Fibroblast of peridontal ligament (primary cell): Measurements from ENCODE around the gene COL7A1.
A peak's percentile ranks its signal among the peaks of the same experiment; 100 is the strongest.

Source experiments
- DNase-seq: peaks from one replicate; pipeline ENCODE4 v3.0.0-alpha.2; 2010; ENCODE audit errors: extremely low read depth

COL7A1 gene

DNA sequence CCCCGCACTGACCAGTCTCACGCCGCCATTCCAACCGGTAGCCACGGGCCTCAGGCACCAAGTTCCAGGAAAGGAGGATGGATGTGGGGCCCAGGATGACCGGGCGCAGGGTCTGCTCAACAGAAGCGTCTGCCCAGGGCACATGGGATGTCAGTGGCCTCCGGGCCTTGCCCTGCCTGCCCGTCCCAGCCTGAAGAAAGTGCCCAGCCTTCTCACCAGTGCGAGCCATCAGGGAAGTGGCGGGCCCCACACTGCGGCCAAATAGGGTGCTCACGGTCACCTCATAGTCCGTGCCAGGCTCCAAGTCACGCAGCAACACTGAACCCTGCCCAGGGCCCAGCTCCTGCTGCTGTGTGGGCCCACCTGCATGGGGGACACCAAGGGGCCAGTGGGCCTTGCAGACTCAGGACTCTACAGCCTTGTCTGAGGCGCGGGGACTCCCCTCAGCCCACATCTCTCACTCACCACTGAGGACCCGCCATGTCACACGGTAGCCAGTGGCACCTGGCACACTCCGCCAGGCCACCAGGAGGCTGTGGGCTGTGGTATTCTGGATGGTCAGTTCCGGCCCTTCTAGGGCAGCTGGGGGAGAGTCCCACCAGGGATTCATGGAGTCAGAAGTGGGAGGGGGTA lies 3.1 kb downstream of the COL7A1 start:
- DNase-seq: no peak

DNA sequence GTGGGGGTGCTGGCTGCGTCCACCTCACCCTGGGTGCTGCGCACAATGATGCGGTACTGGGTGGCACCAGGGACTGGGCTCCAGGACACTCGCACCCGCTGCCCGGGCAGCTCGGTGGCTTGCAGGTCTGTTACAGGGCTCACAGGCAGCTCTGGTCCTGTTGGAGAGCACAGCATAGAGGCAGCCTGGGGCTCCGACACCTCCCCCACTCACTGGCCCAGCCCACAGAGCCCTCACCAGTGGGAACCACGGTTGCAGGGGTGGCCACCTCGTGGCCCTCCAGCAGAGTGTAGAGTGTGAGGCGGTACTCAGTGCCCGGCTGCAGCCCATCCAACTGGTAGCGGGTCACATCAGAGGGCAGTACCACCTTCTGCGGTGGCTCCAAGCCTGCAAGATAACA lies 3.7 kb downstream of the COL7A1 start:
- no peak for DNase-seq

DNA sequence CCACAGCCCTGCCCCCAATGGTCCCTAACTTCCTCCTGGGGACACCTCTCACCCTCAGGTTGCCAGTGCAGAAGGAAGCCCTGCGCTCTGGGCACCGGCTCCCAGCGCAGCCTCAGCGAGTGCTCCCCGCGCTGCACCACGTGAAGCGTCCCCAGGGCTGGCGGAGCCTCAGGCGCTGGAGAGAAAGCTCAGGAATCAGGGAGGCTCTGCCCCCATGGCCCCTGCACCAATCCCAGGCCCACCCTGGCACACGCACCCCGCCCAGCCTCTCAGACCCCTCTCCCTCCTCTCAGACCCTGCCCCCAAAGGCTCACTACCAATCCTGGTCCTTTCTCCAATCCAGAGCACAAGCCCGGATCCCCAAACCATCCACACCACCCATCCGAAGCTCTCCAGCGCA lies 6.9 kb downstream of the COL7A1 start:
- DNase-seq: no peak

DNA sequence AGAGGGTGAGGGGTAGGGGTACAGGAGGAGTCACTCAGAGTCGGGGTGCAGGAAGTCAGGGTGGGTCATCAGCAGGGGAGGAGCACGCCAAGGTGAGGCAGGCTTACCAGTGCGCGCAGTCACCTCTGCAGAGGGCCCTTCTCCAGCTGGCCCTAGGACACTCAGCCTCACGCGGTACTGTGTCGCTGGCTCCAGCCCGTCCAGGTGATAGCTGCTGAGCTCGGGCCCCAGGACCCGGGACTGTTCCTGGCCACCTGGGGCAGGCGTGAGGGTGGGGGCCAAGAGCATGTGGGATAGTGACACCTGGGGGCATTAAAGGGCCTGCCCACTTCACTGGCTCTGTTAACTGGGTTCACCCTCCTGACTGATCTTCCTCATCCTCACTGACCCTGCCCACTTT lies 7.4 kb downstream of the COL7A1 start:
- no peak for DNase-seq

DNA sequence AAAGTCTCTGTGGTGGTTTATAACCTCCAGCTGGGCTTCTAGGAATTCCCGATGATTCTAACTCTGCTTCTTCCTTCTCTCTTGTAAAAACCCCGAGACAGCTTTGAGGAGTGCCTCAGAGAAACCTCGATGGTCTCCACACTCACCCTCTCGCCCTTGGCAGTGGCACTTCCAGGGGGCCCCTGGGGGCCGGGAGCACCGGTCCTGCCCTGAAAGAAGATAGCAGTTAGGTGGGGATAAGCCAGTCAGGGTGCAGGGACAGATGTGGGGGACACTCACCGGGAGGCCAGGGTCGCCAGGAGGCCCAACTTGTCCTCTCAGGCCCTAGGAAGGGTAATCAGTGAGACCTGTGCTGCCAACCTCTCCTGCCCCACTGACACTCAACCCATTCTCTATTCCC lies 9.7 kb downstream of the COL7A1 start:
- DNase-seq: no peak

DNA sequence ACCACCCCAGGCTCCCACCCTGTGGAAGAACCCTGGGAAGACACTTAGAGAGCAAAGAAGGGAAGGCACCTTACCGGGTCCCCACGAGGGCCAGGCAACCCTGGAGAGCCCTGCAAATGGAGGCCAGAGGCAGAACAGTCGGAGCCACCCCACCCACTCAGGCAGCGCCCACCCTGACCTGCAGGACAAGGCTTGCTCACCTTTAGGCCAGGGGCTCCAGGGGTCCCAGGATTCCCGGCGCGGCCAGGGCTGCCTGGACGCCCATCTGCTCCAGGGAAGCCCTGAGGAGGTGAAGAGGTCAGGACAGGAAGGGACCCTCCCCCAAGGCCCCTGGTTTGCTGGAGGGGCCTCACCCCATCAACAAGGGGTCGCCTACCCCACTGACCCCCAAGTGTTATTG lies 10.3 kb downstream of the COL7A1 start:
- no peak for DNase-seq

DNA sequence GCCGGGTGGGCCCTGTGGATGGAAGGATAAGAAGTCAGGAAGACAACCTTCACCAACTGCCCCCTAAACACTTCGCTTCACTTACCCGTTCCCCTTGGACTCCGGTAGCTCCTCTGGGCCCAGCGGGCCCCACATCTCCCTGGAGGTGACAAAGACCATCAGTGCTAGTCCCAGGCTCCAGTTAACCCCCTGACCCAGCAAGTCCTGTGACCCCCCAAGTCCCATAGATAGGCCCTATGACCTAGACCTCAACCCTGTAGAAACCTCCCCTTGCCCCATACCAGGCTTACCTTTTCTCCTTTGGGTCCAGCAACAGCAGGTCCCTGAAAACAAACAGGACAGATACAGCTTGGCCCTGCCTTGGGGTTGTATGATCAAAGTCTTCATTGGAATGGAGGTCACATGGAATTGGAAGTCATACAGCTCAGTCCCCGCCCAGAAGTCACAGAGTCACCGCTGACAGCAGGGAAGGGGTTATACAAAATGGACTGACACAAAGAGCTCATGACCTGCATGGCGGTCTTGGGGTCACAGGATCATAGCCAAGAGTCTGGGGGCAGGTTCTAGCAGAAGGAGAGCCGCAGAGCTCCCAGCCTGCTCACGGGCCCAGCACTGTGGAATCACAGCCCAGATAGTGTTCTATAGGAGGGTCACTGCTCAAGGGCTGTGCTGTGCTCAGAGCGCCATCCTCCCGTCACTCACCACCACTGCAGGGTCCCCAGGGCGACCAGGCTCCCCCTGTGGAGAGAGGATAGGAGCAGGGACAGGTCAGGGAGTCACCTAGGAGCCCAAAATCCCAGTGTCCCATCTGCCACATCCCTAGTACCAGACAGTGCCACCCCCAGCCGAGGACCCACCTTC lies 13.3 kb downstream of the COL7A1 start:
- no peak for DNase-seq

DNA sequence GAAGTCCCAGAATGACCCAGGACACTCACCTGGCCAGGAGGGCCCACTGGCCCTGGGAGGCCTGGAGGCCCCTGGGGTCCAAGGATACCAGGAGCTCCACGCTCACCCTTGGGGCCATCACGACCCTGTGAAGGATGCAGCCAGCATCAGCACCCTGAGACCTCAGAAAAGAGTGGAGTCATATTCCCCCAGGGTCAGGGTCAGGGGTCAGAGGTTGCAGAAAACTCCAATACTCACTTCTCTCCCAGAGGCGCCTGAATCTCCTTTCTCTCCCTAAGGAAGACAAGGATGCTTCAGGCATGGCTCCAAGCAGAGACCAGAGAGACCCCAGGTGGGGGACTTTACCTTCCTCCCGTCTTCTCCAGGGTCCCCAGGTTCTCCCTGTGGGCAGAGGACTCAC lies 18.5 kb downstream of the COL7A1 start:
- DNase-seq: no peak

DNA sequence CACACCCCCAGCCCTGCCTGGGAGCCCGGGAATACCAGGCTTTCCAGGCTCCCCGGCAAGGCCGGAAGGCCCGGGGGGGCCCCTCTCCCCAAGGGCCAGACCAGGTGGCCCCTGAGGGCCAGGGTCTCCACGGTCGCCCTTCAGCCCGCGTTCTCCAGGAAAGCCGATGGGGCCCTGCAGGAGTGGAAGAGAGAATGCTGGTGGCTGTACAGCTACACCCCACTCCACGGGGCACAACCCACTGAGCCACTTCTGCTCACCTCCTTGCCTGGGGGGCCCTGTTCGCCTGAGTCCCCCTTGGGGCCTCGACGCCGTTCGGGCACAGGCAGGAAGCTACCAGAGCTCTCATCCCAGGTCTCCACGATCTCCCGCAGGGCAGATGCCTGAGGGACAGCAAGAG lies 19.8 kb downstream of the COL7A1 start:
- DNase-seq: no peak

DNA sequence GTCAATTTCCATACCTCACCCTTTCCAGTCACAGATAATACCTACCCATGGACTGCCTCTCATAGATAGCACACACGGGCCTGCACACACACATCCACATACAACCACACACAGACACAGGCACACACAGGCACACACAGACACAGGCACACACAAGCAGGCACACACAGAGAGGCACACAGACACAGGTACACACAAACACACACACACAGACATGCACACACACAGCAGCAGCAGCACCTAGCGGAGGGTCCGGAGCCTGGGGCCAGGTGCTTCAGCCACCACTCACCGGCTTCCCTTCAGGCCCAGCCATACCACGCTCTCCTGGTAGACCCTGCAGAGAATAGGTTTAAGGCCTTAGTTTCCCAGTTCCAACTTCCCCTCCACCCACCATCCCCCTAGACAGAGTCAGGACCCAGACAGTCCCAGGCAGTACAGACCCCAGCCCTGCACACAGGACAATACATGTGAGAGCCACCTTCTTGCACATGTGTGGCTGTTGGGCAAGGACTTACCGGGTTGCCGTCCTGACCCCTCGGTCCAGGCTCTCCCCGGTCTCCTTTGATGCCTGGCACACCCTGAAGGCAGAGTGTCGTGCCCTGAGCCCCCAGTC lies 21.1 kb downstream of the COL7A1 start:
- no peak for DNase-seq

DNA sequence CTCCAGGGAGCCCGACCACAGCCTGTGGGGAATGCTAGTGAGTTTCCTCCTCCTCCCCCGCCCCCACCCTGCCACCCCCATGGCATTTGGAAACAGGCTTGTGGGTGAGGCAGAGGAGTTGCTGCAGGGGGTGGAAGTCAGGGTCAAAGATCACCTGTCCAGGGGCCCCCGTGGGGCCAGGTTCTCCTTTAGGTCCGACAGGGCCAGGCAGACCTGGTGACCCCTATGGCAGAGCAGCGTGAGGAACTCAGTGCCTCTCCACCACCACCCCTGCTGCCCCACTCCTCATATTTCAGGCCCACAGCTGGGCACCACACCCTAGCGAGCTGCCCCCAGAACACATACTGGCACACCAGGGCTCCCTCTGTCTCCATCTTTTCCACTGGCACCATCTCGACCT lies 22.6 kb downstream of the COL7A1 start:
- DNase-seq: no peak

DNA sequence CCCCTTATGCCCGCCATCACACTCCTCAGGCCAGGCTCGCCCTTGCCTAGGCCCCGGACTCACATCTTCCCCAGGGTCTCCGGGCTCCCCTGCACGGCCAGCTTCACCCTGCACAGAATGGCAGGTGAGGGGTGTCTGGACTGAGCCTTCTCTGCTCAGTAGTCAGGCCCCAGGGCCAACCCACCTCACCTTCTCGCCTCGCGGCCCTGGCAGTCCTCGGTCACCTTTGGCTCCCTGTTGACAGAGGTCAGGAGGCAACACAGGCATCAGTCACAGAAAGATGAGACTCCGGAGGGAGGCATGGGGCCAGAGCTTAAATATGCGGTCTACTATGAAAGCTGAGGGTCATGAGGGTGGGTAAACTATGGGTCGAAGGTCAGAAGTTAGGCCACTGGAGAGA lies 23.2 kb downstream of the COL7A1 start:
- no peak for DNase-seq

DNA sequence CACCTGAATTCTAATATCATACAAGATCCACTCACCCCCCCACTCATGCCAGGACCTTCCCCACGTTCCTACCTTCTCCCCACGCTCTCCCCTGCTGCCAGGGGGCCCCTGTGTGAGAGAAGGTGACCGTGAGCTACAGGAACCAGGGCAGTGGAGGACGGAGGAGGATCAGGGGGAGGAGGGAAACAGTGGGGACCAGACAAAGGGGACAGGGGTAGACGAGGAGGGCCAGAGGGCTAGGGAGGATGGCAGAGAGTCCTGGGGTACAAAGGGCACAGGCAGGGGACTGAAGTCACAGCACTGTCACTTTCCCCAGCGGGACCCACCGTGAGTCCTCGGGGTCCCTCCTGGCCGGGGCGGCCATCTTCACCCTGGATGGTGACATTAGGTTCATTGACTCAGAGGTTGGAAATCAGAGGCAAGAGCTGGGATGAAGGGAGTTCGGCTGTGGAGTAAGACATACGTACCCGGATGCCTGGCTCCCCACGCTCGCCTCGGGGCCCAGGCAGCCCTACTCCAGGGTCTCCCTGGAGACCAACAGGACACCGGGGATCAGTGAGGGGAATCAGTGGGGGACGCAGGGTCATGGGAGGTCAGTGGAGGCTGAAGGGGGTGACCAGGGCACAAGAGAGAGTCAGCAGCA lies 25.2 kb downstream of the COL7A1 start:
- DNase-seq: no peak

DNA sequence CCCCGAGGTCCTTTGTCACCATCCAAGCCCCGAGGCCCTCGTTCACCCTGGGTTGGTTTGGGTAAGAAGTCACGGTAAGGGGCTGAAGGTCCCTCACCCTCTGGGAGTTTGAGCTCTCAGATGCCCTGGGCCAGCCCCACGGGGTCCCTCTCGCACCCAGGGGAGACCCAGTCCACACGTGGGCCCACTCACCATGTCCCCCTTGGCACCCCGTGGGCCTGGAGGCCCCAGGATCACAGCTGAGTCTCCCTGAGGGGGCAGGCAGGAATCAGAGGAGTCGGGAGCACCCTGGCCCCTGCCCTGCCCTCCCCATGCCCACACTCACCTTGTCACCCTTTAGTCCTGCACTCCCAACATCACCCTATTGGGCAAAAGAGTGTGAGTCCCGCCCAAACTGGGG lies 25.7 kb downstream of the COL7A1 start:
- no peak for DNase-seq

DNA sequence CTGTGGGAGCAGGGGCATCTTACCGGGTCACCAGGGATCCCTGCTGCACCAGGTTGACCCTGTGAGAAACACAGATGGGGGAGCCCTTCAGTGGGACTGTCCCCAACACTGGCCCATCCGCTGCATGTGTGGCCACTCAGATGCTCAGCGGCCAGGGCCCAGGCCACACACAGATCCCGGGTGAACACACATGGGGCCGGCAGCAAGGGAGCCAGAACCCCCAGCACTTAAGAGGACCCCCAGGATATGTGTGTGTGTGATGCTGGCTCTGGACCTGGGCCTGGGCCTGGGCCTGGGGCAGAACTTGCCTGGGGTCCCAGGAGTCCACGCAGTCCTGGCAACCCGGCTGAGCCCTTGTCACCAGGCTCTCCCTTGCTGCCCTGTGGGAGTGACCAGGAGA lies 26.7 kb downstream of the COL7A1 start:
- DNase-seq: no peak

DNA sequence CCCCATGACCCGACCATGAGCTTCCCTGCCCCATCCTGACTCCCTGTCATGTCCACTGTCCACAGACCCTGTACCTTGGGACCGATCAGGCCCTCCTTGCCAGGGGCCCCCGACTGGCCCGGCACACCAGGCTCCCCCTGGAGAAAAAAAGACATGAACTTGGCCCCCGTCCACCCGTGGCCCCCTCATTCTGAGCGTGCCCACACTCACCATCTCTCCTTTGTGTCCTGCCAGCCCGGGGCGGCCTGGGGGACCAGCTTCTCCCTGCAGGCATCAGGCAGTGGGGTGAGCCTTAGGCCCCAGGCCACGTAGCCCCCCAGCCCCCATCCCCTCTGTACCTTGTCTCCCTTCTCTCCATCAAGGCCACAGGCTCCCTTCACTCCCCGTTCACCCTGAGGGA lies 27.6 kb downstream of the COL7A1 start:
- no peak for DNase-seq

DNA sequence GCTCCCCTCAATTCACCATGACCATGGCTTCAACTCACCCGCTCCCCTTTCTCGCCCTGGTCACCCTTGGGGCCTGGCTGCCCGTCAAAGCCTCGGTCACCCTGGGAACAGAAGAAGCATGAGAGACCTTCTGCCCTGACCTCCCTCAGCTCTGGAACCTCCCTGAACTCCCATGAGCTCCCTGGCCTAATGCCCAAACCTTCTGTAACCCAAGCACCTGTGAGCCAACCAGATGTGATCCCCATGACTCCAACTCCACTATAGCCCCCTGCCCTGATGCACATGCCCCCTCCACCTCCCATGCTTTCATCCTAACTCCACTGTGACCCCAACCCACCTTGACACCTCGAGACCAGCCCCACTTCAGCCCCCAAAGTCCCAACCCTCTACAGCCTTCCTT lies 28.0 kb downstream of the COL7A1 start:
- DNase-seq: no peak

DNA sequence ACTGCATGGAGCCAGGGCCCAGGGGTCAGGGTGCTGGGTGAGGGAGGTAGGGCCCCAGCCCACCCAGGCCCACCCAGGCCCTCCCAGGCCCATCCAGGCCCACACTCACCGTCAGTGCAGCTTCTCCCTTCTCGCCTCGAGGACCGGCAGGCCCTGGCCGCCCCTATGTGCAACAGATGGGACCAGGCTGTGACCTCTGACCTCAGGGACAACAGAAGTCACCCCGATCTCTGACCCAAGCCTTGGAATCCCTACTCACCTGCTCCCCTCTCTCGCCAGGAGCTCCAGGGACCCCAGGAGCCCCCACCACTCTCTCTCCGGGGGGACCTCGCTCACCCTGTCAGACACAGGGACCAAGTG lies 28.7 kb downstream of the COL7A1 start:
- DNase-seq: no peak

DNA sequence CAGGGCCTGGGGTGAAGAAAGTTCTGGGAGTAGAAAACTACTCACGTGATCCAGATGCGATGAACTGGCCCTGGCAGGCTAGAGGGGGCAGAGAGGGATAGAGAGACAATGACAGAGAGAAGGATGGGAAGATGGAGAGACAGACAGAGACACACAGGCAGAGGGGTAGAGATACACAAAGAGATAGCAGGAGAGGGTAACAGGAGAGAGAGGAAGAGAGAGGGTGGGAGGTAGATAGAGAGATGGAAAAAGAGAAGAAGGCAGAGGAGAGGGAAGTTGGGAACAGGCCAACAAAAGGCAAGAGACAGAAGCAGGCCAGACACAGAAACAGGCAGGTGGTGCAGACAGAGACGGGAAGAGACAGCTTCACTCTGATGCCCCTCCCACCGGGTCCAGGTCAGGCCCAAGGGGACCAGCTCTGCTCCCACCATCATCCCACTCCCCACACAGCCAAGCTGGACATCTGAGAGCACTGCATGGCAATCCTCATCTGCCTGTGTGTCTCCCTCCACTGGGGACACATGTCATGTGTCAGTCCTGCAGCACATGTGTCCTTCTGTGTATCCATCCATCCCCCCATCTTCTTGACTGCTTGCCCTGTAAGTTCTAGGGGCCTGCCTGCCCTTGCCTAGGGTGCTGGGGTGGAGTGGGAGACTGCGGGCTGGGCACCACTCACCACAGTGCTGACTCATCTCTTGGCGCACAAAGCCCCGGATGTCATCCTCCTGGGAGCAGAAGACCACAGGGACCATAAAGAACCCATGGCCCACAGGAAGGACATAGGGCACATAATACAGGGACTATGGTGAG lies 29.3 kb downstream of the COL7A1 start:
- DNase-seq: peak; percentile 51

DNA sequence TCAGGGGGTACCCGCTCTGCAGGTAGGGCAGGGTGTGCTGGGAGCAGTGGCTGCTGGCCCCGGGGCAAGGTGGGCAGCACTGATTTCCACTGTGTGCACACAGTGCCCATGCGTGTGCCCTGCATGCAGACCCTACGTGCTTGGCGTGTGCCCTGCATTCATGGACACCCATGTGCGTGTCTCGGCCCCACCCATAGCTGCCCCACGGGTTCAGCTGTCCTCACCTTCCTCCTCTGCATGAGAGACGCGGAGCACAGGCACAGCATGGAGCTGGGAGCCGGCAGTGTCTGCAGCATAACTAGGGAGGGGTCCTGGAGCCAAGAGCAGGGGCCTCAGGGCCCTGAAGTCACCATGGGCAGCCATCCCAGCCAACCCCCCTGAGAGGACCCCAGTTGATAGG lies 29.9 kb downstream of the COL7A1 start:
- DNase-seq: no peak

DNA sequence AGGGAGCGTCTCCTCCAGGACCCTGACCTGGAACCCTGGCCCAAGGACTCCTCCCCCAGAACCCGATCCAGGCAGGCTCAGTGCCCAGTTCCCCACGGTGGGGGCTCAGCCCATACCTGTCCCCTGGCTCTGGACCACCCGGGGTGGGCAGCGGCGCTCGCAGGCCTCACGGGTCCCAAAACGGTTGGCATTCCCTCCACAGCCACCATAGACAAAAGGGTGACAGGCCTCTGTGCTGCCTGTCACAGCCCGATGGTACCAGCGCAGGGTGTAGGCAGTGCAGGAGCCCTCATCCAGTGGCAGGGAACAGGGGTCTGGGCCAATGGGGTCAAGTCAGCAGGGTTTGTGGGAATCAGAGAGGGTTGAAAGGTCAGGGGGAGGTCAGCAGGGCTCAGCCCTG lies 30.5 kb downstream of the COL7A1 start:
- no peak for DNase-seq

DNA sequence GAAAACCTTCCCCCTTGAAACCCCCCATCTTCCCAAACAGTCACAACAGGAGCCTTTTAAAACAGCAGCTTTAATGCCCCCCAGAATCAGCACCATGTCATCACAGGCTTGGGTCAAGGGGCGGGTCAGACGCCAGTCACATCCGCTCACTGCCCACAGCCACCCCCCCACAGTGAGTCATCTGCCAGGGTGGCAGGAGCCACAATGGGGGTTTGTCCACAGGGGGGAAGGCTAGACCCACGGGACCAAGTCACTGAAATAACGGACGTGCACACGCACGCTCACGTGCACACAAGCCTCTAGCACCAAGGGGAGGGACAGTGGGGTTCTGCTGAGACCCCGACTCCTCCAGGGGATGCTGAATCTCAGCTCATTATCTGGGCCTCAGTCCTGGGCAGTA lies 31.1 kb downstream of the COL7A1 start:
- peak; percentile 48 for DNase-seq
